HepG2 (cell line): ENCODE measurements around the gene TPM2. TPM values are rescaled to one million over a fixed set of nuclear protein-coding genes. Genes with fewer than 3 reads are reported as not detected.
A peak's percentile ranks its signal among the peaks of the same experiment; 100 is the strongest.

Experiments
- ATAC-seq: fragments of 200-7000 bp; cut with Tn5 transposase; 3 replicates; pipeline ENCODE4 v1.9.1; 2020; ENCODE audit warnings: mild to moderate bottlenecking, moderate library complexity
- BruUV-seq: library from RNA; stranded (reverse); fragments of 400-500 nt; replicated peaks from 2 replicates; lab custom pipeline; 2021; lab: Mats Ljungman, UMichigan
- CTCF ChIA-PET: fragments of 300-600 bp; formaldehyde crosslinking; extraction: SDS; loops from one replicate; lab custom pipeline; 2021; ENCODE audit warnings: low total read pairs, inconsistent platforms, low intra/inter-chr PET ratio; lab: Yijun Ruan, JAX
- POLR2A ChIA-PET: fragments of 350-600 bp; sonication (Branson Sonifier 250); formaldehyde crosslinking; loops from one replicate; lab custom pipeline; 2020; ENCODE audit warnings: antibody characterized with exemption, inconsistent platforms; lab: Yijun Ruan, JAX
- DNase-seq: peaks from one replicate; pipeline ENCODE4 v3.0.0-alpha.2; 2015; ENCODE audit warnings: low spot score
- FAIRE-seq: peaks from 3 replicates; lab custom pipeline; 2011; peaks lifted over from hg19 to GRCh38; lab: Jason Lieb, UNC
- H2AFZ ChIP-seq: one replicate; pipeline ENCODE4 v1.6.1; 2011; ENCODE audit warnings: low read length, inconsistent platforms
- H3K27ac ChIP-seq: fragments of 300-600 bp; 3 replicates; pipeline ENCODE4 v1.8.0; 2011; ENCODE audit warnings: mixed run types, mild to moderate bottlenecking, mixed read lengths, low read length, inconsistent platforms; ENCODE audit not compliant: insufficient read depth; ENCODE audit errors: extremely low read length
- H3K27me3 ChIP-seq, 2 experiments: fragments of 200-600 bp in 1 of 2; 2 replicates in 1 of 2; 3 replicates in 1 of 2; pipeline versions ENCODE4 v1.6.0 to v1.8.0; 2011; ENCODE audit warnings: low read length in 2 of 2, mild to moderate bottlenecking in 2 of 2, moderate library complexity in 2 of 2, inconsistent platforms in 1 of 2; ENCODE audit not compliant: insufficient read depth in 2 of 2, control insufficient read depth in 1 of 2
- H3K36me3 ChIP-seq, 2 experiments: fragments of 200-600 bp in 1 of 2; replicated peaks in 1 of 2; 2 replicates in 1 of 2; 3 replicates in 1 of 2; pipeline versions ENCODE4 v1.5.1 to v1.8.0; 2011; ENCODE audit warnings: low read length in 2 of 2, inconsistent platforms in 1 of 2; ENCODE audit not compliant: insufficient read depth in 2 of 2, control insufficient read depth in 1 of 2
- H3K4me1 ChIP-seq: 2 replicates; pipeline ENCODE4 v1.5.1; 2012; ENCODE audit warnings: low read length, inconsistent platforms; ENCODE audit not compliant: insufficient read depth
- H3K4me2 ChIP-seq: 2 replicates; pipeline ENCODE4 v1.6.0; 2011; ENCODE audit warnings: low read depth, low read length, inconsistent platforms
- H3K4me3 ChIP-seq, 3 experiments: fragments of 200-600 bp in 1 of 3; sonication (generic), shearing (Covaris generic) in 1 of 3; replicated peaks in 1 of 3; 2 replicates each; pipeline ENCODE4 v1.5.1; 2011 to 2016; ENCODE audit warnings: low read length in 3 of 3, inconsistent platforms in 2 of 3, low read depth in 2 of 3, mild to moderate bottlenecking in 2 of 3, control low read depth in 1 of 3, mixed read lengths in 1 of 3; ENCODE audit not compliant: insufficient read depth in 1 of 3
- H3K79me2 ChIP-seq: one replicate; pipeline ENCODE4 v1.6.1; 2011; ENCODE audit warnings: low read length, inconsistent platforms; ENCODE audit not compliant: insufficient read depth
- H3K9ac ChIP-seq: 2 replicates; pipeline ENCODE4 v1.6.0; 2011; ENCODE audit warnings: mild to moderate bottlenecking, low read depth, low read length, inconsistent platforms; ENCODE audit not compliant: insufficient read depth
- H3K9me3 ChIP-seq: 2 replicates; pipeline ENCODE4 v1.5.1; 2012; ENCODE audit warnings: mild to moderate bottlenecking, low read length
- H4K20me1 ChIP-seq: 2 replicates; pipeline ENCODE4 v1.6.0; 2011; ENCODE audit warnings: inconsistent platforms, mild to moderate bottlenecking, low read length, moderate library complexity; ENCODE audit not compliant: insufficient read depth
- AGO2 ChIP-seq: fragments of 200-400 bp; formaldehyde crosslinking; optimal IDR thresholded peaks from 2 replicates; pipeline ENCODE3; 2017; ENCODE audit warnings: mild to moderate bottlenecking, low read depth, low read length, moderate library complexity
- ISX ChIP-seq: sonication (generic); formaldehyde crosslinking; conservative IDR thresholded peaks from 2 replicates; pipeline ENCODE4 v1.5.0; 2020; ENCODE audit warnings: missing genetic modification reagents
- MNT ChIP-seq: fragments of 450-650 bp; IDR thresholded peaks from 2 replicates; pipeline ENCODE4 v1.6.1; 2016
- NFATC3 ChIP-seq: sonication (generic); formaldehyde crosslinking; IDR thresholded peaks from 2 replicates; pipeline ENCODE4 v1.5.1; 2020; ENCODE audit warnings: mild to moderate bottlenecking, missing genetic modification reagents
- TFAP4 ChIP-seq: sonication (generic); IDR thresholded peaks from 2 replicates; pipeline ENCODE4 v1.6.1; 2016; ENCODE audit warnings: low read depth, borderline replicate concordance
- ZC3H13 ChIP-seq: sonication (generic); formaldehyde crosslinking; IDR thresholded peaks from 2 replicates; pipeline ENCODE4 v1.8.1; 2023; ENCODE audit warnings: mild to moderate bottlenecking, missing genetic modification reagents, moderate library complexity
- ZNF546 ChIP-seq: sonication (generic); formaldehyde crosslinking; conservative IDR thresholded peaks from 2 replicates; pipeline ENCODE4 v1.8.1; 2023; ENCODE audit warnings: mild to moderate bottlenecking, missing genetic modification reagents
- WGBS: methylation state at CpG from one replicate; pipeline ENCODE4 v1.1.6; 2017; ENCODE audit warnings: low lambda C conversion rate; 5-methylcytosine and 5-hydroxymethylcytosine counted together
- in situ Hi-C: cut with HindIII; loops from 2 replicates; pipeline ENCODE4 v1.10.0; 2017; ENCODE audit warnings: low pct_unique_long_range_greater_than_20kb; ENCODE audit not compliant: extremely low pct_ligation_motif_present
- intact Hi-C: fragments of 100-400 bp; cut with micrococcal nuclease; formaldehyde crosslinking; loops from one replicate; pipeline ENCODE4 v1.10.0; 2022; ENCODE audit not compliant: unreplicated experiment
- polyA plus RNA-seq, 8 experiments: library from polyadenylated mRNA; depleted of rRNA in 3 of 8; stranded (reverse) in 7 of 8; unstranded in 1 of 8; fragments of >200 nt; fragmentation: Illumina TruSeq in 4 of 8; extraction: Trizol in 4 of 8; gene quantifications; 2 replicates each; pipeline versions ENCODE4 v1.2.1 to v1.2.3, GENCODE V29; 2011 to 2016; ENCODE audit warnings: low read depth in 4 of 8, missing spikeins in 1 of 8, mixed read lengths in 1 of 8; ENCODE audit not compliant: insufficient read depth in 1 of 8
- total RNA-seq, 5 experiments: library from RNA; depleted of rRNA; stranded (reverse); fragments of >200 nt; fragmentation: Illumina TruSeq; extraction: Trizol; gene quantifications; 2 replicates each; pipeline ENCODE4 v1.2.3, GENCODE V29; 2016; ENCODE audit warnings: low read depth in 1 of 5

Gene TPM2
- total and polyA plus RNA-seq, 2 of the 13 experiments (the other 11 are each of a cell fraction or from before 2014, with no cell fraction given) = 3.1 to 10.7 TPM

GRCh38 chr9:35703906-35704672 lies 14.4 kb upstream of the TPM2 start:
- in situ Hi-C loops = no loop called here
- Histone ChIP-seq H3K27ac (no peak overlapping the region), H3K4me3 (no peak overlapping the region)
- CTCF ChIA-PET = no interaction called here
- TF ChIP-seq TFAP4 (no peak), AGO2 (peak; percentile 35), MNT (0 out of 2 replicates have a peak, but pooled peaks have one; percentile 8), ISX (CRISPR knock-in tag) (no peak)
- TF ChIP-seq, all 625 proteins: peak for 2
- ATAC-seq (no peak), FAIRE-seq (no peak), DNase-seq (no peak)
- H3K4me2 ChIP-seq = no peak overlapping the region
- H3K27me3 ChIP-seq = no peaks in the 10 kb centered on the region
- WGBS = 97% methylated on average over 26 of the region's 26 CpGs
- peaks cover 62 to 97% of the 10 kb centered on the region in 2 experiments for H3K36me3 ChIP-seq
- no peak overlapping the region for H2AFZ ChIP-seq
- no peaks in the 10 kb centered on the region for H3K79me2 ChIP-seq
- BruUV-seq = TSS peak; percentile 37
- no peaks in the 10 kb centered on the region for H3K9me3 ChIP-seq
- H3K4me1 ChIP-seq = no peaks in the 10 kb centered on the region
- intact Hi-C loops = no loop called here
- no peaks in the 10 kb centered on the region for H4K20me1 ChIP-seq
- POLR2A ChIA-PET = no interaction called here
- H3K9ac ChIP-seq = no peak overlapping the region

- ChIA-PET POLR2A (no interaction called here), CTCF (no interaction called here)
- Histone ChIP-seq H3K27ac (no peak overlapping the region), H3K4me1 (no peaks in the 10 kb centered on the region), H2AFZ (no peak overlapping the region), H3K9me3 (no peaks in the 10 kb centered on the region), H3K9ac (no peak overlapping the region), H3K4me2 (no peak overlapping the region), H4K20me1 (no peaks in the 10 kb centered on the region), H3K27me3 (no peaks in the 10 kb centered on the region), H3K36me3 (peaks cover 64 to 97% of the 10 kb centered on the region in 2 experiments), H3K79me2 (no peaks in the 10 kb centered on the region), H3K4me3 (no peak overlapping the region)
- FAIRE-seq (no peak), ATAC-seq (no peak), DNase-seq (no peak)
- BruUV-seq = no TSS peak
- intact Hi-C loops = no loop called here
- TF ChIP-seq ZC3H13 (no peak), NFATC3 (CRISPR knock-in tag) (no peak), ZNF546 (CRISPR knock-in tag) (no peak)
- in situ Hi-C loops = no loop called here
- WGBS = 98% methylated on average over 7 of the region's 7 CpGs
Measured at GRCh38 chr9:35702696-35703095, 13.0 kb upstream of the TPM2 start.
